Epithelial cell of proximal tubule (primary cell): ENCODE data around the gene MSTO1. TPM values are rescaled to one million over a fixed set of nuclear protein-coding genes. Genes with fewer than 3 reads are reported as not detected.
"Not testable (repeated sequence)": the region's sequence is repeated elsewhere in the genome, so short reads cannot be mapped to it uniquely, and the experiment has no call there.

Source experiments
- DNase-seq: peaks from one replicate; pipeline ENCODE4 v3.0.0-alpha.2; 2011; ENCODE audit warnings: low read depth
- H3K4me3 ChIP-seq: 2 replicates; pipeline ENCODE4 v1.5.1; 2011; ENCODE audit warnings: low read depth, mild to moderate bottlenecking, low read length
- total RNA-seq: library from RNA; depleted of rRNA; stranded (reverse); fragments of >200 nt; gene quantifications from 2 replicates; pipeline ENCODE4 v1.2.3, GENCODE V29; 2015
- TF ChIP-seq, protein P1 (sequence below): conservative IDR thresholded peaks from 2 replicates; pipeline ENCODE4 v1.5.1; 2012; ENCODE audit warnings: low read depth, mild to moderate bottlenecking, low read length

The MSTO1 gene
- total RNA-seq, 1 donor from 2014 or later, result 12.7 TPM

- DNase-seq, result no peak
- no peak overlapping the region for H3K4me3 ChIP-seq
- TF ChIP-seq, protein P1, sequence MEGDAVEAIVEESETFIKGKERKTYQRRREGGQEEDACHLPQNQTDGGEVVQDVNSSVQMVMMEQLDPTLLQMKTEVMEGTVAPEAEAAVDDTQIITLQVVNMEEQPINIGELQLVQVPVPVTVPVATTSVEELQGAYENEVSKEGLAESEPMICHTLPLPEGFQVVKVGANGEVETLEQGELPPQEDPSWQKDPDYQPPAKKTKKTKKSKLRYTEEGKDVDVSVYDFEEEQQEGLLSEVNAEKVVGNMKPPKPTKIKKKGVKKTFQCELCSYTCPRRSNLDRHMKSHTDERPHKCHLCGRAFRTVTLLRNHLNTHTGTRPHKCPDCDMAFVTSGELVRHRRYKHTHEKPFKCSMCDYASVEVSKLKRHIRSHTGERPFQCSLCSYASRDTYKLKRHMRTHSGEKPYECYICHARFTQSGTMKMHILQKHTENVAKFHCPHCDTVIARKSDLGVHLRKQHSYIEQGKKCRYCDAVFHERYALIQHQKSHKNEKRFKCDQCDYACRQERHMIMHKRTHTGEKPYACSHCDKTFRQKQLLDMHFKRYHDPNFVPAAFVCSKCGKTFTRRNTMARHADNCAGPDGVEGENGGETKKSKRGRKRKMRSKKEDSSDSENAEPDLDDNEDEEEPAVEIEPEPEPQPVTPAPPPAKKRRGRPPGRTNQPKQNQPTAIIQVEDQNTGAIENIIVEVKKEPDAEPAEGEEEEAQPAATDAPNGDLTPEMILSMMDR, result no peak
These were observed 42.9 kb downstream of the MSTO1 start for GRCh38 chr1:155652951-155653350.

- no peak overlapping the region for H3K4me3 ChIP-seq
- TF ChIP-seq, protein P1, result no peak
- no peak for DNase-seq
These were observed 47.4 kb downstream of the MSTO1 start for GRCh38 chr1:155657463-155657862.

DNA sequence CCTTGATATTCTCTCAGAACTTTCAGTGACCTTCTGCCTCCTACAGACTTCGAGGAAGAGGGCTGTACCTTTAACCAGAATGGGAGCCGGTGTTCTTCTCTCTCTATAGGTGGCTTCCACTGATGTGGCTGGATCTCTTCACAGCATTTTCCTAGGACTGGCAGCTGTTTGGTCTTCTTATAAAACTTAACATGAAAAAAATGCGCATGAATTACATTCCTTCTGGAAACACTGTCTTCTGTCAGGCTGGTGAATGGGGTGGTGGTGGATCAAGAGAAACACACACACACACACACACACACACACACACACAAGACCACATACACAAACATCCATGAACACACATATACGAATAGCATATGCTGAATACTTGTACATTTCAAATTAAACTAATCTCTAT lies 51.2 kb downstream of the MSTO1 start:
- not testable (repeated sequence) for H3K4me3 ChIP-seq, DNase-seq

Other genes with a start within 250 kb of the MSTO1 start
- gene ASH1L, start 47.4 kb upstream of the MSTO1 start, total RNA-seq, result 8.8 and 13.4 TPM in 2 replicates
- gene YY1AP1, start 78.6 kb downstream of the MSTO1 start, total RNA-seq, result 29.3 and 30.5 TPM in 2 replicates
- gene DAP3, start 78.9 kb downstream of the MSTO1 start, total RNA-seq, result 104 and 194 TPM in 2 replicates
- 13.9 and 22.7 TPM in 2 replicates for gene GON4L, start 247.0 kb downstream of the MSTO1 start, total RNA-seq
- 13.2 and 15.4 TPM in 2 replicates for gene SYT11, start 249.3 kb downstream of the MSTO1 start, total RNA-seq